T-helper 1 cell (primary cell): ENCODE results near the gene CIROP.

Experiments
- DNase-seq, 5 donors: peaks; one replicate each; pipeline ENCODE4 v3.0.0-alpha.2; 2012 to 2020
- total RNA-seq, 4 donors: gene quantifications; one replicate each; lab custom pipeline; 2026; lab: John Stamatoyannopoulos, UW

The CIROP gene
- total RNA-seq: 0 reads per million in 4 donors

GRCh38 chr14:23104591-23105347 is at the start of gene CIROP:
CIROP (minus strand) TSS chr14:23104989; CDS start chr14:23104920, 69 bp downstream.
- DNase-seq: no peak

GRCh38 chr14:23153851-23154796 is 49.3 kb upstream of the CIROP start:
- no peak for DNase-seq

GRCh38 chr14:23151342-23151741 is 46.6 kb upstream of the CIROP start:
- no peak for DNase-seq

GRCh38 chr14:23149745-23150144 is 45.0 kb upstream of the CIROP start:
- DNase-seq: no peak

- no peak for DNase-seq
Measured at GRCh38 chr14:23148591-23149249, 43.9 kb upstream of the CIROP start.

GRCh38 chr14:23147676-23148075 is 42.9 kb upstream of the CIROP start:
- DNase-seq: no peak

- DNase-seq: no peak
Measured at GRCh38 chr14:23146980-23147379, 42.2 kb upstream of the CIROP start.

- no peak for DNase-seq
Measured at GRCh38 chr14:23146351-23146910, 41.6 kb upstream of the CIROP start.

GRCh38 chr14:23145794-23146350 is 41.1 kb upstream of the CIROP start:
- no peak for DNase-seq

GRCh38 chr14:23143911-23144310 is 39.1 kb upstream of the CIROP start:
- no peak for DNase-seq

- DNase-seq: no peak
Measured at GRCh38 chr14:23142826-23143225, 38.0 kb upstream of the CIROP start.

- no peak for DNase-seq
Measured at GRCh38 chr14:23141706-23142444, 37.1 kb upstream of the CIROP start.

- DNase-seq: no peak
Measured at GRCh38 chr14:23140371-23140770, 35.6 kb upstream of the CIROP start.

- no peak for DNase-seq
Measured at GRCh38 chr14:23139874-23140273, 35.1 kb upstream of the CIROP start.

- no peak for DNase-seq
Measured at GRCh38 chr14:23137813-23138535, 33.2 kb upstream of the CIROP start.

GRCh38 chr14:23137192-23137812 is 32.5 kb upstream of the CIROP start:
- no peak for DNase-seq

GRCh38 chr14:23136566-23137133 is 31.9 kb upstream of the CIROP start:
- no peak for DNase-seq

GRCh38 chr14:23132970-23133369 is 28.2 kb upstream of the CIROP start:
- no peak for DNase-seq

- no peak for DNase-seq
Measured at GRCh38 chr14:23131482-23131881, 26.7 kb upstream of the CIROP start.

- no peak for DNase-seq
Measured at GRCh38 chr14:23130871-23131270, 26.1 kb upstream of the CIROP start.
